HG03460 (cell line): ENCODE results near the gene ASPHD2.

Source experiments
- ATAC-seq: cut with Tn5 transposase; IDR thresholded peaks from one replicate; pipeline ENCODE4 v1.9.1; 2021; ENCODE audit not compliant: unreplicated experiment

ASPHD2 gene

DNA sequence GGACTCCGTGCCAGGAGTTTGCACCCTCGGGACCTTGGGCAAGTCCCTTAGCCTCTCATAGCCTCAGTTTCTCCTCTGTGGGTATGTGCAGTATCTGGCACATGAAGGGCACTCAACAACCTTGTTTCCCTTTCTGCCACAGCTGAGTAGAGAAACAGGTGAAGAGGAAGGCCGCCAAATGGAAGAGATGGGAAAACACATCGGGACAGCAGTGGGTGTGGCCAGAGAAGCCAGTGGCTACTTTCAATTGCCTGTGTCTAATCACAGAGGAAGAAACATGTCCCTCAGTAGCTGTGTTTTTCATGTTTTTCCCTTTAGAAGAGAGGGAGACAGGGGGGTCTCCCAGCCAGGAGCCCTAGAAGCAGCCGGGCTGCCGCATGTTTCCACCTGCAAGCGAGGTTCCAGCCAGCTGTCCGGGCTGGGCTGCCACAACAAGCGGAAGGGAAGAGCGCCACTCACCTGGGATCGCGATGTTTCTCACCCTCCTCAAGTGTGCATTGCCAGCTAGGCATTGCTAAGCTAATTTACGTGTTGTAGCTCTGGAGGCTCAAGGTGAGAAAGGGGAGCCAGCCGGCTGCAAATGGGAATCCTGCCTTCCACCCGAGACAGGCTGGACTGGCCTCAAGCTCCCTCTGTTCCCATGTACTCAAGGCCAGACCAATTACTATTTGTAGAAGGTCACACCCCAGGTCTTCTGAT is 16.7 kb downstream of the ASPHD2 start:
- no peak for ATAC-seq

DNA sequence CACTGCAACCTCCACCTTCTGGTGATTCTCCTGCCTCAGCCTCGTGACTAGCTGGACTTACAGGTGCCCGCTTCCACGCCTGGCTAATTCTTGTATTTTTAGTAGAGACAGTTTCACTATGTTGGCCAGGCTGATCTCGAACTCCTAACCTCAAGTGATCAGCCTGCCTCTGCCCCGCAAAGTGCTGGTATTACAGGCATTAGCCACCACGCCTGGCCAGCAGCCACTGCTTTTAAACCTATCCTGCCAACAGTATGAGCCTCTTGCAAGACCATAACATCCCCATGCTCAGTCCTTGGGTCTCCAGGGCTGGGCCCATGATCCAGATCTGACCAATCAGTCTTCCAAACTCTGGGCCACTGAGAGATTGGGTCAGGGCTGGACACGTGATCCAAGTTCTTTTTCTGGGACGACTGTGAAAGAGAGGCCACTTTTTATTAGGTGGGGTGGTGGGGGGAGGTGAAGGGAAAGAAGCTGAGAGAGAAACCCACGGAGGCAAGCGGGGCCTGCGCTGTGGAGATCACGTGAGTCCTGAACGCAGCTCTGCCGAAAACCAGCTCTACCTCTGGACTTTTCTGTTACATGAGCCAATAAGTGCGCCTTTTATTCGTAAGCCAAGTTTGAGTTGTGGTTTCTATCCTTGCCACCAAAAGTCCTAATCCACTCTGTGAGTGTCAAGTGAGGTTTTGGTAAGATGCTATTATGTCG is 17.9 kb downstream of the ASPHD2 start:
- ATAC-seq = no peak

DNA sequence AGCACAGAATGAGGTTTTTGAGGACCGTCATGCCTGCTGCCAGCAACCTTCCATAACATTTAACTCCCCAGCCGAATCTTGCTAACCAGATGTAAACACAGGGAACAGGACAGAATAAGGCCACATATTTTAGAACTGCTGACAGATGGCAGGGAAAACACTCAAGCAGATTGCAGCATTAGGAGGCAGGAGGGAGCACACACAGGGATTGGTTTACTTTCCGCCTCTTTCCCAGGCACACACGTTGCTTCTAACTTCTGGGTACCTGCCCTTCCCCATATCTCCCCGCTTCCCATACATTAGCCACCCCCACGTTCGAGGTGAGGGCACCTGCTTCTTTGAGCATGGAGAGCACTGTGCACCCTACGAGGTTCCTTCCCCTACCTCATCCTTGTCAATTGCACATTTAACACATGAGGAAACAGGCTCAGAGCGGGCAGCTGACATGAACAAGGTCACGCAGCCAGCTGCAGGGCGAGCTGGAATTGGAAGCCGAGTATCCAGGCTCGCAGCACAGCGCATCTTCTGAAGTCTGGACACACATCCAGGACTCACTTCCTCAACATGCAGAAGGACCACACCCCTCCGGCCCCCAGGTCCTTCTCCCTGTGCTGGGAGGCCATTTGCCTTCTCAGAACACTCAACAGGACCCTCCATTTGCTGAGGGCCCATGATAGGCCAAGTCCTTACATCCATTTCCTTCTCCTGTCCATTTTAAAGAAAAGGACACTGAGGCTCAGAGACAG is 18.7 kb downstream of the ASPHD2 start:
- ATAC-seq = no peak

DNA sequence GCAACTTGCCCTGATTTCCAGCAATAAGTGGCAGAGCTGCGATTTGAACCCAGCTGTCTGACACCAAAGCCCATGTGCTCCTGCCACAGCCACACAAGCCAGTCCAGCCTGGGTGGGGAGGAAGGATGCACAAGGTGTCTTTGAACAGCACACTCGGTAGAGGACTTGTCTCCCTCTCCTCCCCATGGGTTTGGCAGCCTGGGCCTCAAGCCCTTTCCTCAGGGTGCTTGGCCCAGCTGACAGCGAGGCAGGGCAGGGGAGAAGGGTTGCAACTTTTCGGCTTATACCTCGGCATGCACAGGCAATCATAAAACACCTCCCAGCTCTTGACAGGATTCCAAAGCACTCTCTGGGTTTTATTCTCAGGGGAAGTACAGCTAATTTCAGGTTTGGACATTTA is 19.3 kb downstream of the ASPHD2 start:
- no peak for ATAC-seq

DNA sequence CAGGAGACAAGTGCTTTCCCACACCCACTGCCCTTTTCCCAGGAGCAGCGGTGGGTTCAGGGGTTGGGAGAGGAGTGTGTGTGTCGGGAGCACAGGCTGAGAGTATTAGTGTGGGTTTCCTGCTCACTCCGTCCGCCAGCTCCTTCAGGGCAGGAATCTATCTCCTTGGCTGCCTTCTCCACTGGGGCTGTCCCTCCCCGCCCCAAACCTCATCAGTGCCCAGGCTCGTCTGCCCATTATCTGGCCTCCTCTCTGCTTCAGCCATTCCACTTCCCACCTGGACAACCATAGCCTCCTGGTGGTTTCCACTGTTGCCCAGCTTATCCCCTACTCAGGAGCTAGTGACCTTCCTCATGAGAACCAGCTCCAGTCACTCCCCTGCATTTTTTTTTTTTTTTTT is 19.9 kb downstream of the ASPHD2 start:
- ATAC-seq = no peak

DNA sequence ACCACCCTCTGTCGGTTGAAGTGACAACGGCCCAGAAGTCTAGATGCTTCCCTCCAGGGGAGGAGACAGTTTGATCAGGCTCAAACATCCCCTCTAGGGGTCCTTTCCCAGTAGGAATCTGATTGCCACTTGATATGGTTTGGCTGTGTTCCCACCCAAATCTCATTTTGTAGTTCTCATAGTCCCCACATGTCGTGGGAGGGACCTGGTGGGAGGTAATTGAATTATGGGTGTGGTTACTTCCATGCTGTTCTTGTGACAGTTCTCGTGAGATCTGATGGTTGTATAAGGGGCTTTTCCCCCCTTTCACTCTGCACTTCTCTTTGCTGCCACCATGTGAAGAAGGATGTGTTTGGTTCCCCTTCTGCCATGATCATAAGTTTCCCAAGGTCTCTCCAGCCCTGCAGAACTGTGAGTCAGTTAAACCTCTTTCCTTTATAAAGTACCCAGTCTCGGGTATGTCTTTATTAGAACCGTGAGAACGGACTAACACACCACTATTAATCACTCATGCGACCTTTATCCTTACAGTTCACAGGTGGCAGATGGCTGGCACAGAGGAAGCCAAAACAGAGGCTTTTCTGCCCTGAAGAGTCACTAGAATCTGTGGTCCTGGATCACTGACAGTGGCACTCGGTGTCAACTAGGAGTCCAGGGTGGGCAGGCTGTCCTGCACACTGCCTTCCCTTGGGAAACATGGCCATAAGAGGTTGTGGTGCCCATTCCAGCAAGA is 21.6 kb downstream of the ASPHD2 start:
- no peak for ATAC-seq

DNA sequence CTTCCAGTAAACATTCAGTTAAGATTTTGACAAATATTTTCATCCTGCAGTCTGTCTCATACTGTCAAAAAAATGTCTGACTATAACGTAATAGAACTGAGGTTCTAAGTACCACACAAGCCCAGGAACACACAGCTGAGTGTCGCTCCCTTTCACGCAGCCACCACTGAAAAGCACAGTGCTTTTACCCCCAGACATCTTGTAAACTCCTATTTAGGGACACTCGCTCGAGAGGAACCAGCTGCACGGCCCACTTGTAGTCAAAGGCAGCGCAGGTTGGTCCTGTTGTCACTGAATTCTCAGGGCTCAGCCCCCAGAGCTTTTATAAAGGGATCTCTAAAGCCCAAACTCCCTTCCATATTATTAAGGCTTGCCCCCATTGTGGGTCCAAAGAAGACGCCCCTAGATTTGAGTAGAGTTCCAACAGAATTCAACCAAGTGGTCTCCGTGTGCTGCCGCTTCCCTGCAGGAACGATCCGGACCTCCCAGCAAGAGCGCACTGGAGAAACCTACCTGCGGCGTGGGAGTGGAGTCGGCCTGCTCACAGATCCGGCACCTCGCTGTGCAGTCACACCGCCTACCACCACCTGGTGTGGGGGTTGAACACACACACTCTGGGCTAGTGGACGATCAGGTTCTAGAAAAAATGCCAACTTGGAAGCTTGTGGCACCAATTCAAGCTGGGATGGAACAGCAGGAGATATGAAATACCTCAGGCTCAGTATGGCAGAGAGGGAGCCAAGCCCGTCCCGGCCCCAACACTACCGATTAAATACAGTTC is 23.4 kb downstream of the ASPHD2 start:
- no peak for ATAC-seq

DNA sequence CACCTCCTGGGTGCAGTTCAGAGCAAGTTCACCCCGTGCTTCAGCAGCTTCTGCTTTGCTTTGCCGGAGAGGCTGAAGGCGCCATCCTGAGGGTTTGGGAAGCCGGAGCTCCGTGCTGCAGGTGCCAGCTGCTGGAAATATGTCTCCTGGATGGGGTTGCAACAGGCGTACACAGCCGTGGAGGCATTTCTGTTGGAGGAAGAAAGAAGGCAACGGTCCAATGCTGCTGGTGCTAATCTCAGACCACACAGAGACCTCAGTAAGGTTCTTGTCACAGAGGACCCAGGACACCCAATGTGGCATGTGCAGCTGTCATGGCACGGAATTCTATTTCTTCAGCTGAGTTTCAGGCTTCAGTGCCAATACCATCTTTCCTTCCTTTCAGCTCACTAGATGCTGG is 24.2 kb downstream of the ASPHD2 start:
- ATAC-seq = no peak

DNA sequence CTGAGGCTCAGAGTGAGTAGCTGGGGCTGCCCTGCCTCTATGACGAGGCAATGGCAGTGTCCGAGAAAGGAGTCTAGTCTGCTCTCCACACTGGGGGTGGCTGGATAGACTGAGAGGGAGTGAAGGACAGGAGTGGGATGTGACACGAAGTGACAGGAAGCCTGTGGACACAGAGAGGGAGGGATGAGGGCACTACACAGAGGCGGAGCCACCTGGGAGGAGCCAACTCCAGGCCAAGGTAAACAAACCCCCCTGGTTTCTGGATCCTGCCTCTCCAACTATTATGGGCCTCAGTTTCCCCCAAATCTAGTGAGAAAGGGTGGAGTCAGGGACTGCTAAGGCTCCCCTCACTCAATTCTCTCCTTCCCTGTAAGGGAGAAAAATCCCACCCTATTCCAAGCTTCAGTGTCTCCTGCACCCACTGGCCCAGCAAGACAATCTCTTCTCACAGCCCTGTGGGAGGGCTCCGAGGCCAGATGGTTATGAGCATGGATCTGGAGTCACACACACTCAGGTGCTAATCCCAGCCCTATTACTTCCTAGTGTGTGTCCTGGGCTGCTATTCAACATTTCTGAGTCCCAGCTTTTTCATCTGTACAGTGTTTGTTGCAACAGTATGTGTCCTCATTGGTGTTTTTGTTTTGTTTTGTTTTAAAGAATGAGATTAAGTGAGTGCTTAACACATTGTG is 24.9 kb downstream of the ASPHD2 start:
- ATAC-seq = no peak

DNA sequence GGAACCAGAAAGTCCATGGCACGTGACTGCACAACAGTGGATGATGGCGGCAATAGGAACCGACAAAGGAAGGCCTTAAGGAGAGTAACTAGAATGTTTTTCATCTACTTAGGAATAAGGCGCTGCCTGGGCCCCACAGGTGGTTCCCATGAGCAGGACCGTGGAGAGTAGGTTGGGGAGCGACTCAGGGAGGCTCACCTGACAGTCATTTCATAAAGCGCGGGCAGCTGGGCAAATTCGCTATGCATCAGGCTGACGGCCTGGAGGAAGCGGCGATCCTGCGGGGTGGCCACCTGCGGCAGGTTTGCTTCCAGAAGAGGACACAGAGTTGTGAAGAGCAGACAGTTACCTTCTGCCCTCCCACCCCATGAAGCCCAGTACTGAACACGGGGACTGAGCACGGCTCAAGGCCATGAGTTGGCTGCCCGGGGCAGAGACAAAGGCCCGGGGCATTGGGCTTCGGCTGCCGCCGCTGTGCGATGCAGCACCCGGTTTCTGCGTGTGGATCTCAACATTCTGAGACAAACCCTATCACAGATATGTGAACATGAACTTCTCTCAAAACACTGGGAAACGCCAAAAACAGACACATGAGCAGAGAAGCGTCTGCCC is 28.7 kb downstream of the ASPHD2 start:
- no peak for ATAC-seq

DNA sequence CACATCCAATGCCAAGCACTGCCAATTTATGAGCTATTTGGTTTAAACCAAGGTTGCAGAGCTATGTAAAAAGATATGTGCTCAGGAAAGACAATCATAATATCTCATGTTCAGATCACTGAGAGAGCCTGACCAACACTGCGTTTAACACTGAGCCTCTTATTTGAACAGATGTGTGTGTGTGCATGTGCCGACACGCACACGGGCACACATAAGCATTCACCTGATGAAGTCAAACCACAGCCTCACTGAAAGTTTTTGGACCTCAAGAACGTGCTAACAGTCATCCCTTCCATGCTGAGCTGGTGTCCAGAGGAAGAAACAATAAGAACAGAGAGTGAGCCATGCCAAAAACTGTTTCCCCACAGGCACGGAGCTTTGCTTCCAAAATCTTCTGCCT is 31.1 kb downstream of the ASPHD2 start:
- ATAC-seq = no peak

DNA sequence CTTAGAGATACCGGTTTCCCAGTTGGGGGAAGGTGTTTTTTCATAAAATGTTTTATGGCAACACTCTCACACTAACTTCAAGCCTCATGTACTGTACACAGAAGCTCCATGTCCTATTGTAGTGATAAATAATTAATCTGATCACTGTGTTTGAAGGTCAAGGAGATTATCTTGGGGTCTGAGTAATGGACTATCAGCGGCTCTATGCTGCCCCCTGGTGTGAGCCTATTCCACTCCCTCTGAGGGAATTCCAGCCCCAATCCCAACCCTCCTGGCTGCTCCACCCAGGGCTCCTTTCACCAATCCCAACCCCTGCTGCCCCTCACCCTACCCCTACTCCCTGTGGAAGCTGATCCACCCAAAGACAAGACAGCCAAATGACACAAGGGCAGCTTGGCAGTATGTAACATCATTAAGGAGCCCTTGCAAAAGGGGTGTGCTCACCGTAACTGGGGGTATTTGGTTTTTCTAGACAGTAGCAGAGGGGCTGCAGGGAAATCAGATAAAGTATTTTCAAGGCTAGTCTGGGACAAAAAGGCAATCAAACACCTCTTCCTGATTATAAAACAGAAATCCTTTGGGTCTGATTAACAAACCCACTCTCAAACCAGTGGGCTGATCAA is 32.2 kb downstream of the ASPHD2 start:
- ATAC-seq = no peak

DNA sequence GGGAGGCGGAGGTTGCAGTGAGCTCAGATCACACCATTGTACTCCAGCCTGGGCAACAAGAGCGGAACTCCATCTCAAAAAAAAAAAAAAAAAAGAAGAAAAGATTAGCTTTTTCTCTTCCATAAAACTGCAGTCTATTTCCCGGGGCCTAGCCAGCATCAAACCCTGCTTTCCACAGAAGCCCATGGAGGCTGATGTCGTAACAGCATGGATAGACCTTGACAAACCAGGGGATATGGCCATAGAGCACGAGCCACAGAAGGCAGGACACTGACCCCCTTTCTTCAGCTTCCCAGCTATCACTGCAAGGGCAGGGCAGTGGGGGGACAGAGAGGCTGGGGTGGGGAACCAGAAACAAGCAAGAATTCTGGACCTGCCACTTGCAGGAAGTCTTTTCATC is 33.0 kb downstream of the ASPHD2 start:
- no peak for ATAC-seq

DNA sequence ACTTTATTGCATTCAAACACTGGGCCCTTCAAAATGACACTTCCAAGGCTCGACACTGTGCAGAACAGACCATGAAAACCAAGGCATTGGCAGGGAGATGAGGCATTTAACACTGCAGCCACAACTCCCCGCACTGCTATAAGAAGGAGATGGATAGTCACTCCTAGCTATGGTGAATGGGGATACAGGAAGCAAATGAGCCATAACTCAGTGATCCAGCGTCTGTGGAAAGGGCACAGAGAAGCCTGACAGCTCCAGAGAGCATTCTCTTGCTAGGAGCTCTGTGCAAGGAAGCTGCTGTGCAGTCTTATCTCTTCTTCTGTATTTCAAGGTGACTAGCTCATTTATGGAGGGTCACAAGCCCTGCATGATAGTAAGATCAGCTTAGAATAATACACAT is 33.6 kb downstream of the ASPHD2 start:
- no peak for ATAC-seq

DNA sequence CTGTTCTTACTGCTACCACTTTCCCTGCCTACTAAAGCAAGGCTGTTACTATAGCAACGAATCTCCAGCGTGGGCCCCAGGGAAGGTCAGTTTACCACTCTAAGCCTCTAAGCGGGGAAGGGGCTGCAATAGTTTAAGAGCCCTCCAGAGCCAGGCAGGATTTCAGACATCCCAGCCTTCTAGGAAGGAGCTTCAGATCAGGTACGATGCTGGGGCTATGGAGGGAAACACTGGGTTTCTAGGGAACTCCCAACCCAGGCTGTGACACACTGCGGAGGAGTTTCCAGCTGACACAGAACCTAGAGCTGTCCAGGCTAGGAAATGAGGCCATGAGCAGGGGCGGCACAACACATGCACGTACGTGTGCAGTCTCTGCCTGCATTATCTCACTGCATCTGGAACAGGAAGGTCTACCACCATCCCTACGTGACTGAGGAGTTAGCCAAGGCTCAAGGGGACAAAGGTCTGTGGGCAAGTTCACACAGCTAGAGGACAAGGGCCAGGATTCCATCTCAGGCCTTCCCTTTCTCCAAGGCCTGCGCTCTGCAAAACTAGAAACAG is 34.1 kb downstream of the ASPHD2 start:
- ATAC-seq = no peak

DNA sequence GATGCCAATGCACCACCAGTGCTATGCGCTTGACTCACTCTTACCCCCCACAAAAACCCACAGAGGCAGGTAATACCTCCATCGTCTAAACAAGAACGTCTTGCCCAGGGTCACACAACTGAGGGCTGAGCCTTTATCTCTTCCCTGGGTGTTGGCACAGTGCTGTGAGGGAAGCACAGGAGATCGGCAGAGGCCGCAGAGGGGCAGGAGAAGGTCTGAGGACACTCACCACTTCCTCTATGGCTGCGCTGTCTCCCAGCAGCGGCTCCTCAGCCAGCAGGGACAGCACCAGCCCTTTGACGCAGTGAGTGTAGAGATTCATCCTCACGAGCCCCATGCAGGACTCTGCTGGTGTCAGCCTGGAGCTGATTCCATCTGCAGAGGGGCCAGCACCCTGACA is 34.6 kb downstream of the ASPHD2 start:
- no peak for ATAC-seq

DNA sequence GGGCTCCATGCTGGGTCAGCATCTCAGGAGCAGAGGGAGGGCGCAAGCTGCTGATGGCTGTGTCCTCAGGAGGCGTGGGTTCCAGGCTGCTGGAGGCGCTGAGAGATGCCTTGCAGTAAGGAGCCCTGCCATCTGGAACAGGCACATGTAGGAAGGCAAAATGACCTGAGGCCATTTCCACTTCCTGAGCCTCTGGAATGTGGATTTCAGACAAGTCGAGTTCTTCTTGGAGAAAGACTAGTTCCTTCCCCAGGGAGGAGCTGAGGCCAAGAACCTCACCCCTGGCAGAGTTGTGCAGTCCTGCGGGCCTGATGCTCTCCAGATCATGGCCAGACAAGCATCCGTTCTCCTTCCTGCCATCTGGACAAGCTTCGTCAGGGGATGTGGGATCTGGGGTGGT is 35.3 kb downstream of the ASPHD2 start:
- ATAC-seq = no peak

DNA sequence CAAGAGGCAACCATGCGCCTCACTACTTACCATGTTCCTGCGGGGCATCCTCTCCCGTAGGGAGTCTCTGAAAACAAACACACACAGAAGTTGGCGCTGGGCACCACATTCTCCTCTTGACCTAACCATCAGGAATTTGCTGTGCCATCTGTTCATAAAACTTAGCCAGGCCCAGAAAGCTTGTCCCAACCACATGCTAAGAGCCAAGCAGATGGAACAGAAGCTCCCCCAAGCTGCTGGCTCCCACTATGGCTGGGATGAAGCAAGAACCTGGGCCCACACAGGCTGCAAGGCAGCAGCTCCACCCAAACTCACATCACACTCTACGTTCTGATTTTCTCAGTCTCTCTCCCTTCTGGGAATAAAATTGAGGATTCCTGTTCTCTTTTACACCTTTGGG is 37.1 kb downstream of the ASPHD2 start:
- no peak for ATAC-seq

DNA sequence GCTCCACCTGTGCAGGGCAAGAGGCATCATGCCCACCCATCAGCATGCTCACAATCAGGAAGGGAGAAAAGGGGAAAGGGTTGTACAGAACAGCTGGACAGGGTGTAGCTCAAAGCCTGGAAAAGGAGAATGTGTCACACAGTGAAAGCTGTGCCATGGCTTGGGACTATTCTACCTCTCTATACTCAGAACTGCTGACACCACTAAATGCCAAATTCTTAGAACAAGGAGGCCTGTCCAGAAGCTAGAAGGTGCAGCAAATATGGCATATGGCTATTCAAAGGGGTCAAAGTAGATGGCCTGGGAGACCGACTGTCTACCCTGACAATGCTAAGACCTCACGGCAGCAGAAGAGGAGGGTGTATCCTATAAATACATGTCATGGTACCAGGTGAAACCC is 41.7 kb downstream of the ASPHD2 start:
- ATAC-seq = no peak
